Astrocyte (in vitro differentiated cells and primary cell): ENCODE measurements around the gene TERT.

Source experiments
- CTCF ChIP-seq: IDR thresholded peaks from 2 replicates; pipeline ENCODE4 v1.5.1; 2011; ENCODE audit warnings: low read depth, mild to moderate bottlenecking, inconsistent platforms, low read length, moderate library complexity; ENCODE audit not compliant: insufficient read depth
- EZH2 ChIP-seq: IDR thresholded peaks from 2 replicates; pipeline ENCODE4 v1.6.1; 2012; ENCODE audit warnings: mild to moderate bottlenecking, low read length, inconsistent platforms; ENCODE audit not compliant: insufficient read depth

- TF ChIP-seq CTCF, result no peak
- TF ChIP-seq EZH2, result no peak
Measured at GRCh38 chr5:1261643-1262042, 33.2 kb downstream of the TERT start.
